C4-2B (cell line): ENCODE results near the gene IRX4.

Experiments
- ZFX ChIP-seq: fragments of 450-650 bp; IDR thresholded peaks from 2 replicates; pipeline ENCODE4 v1.6.1; 2017
- TF ChIP-seq, protein P1 (sequence below): fragments of 450-650 bp; conservative IDR thresholded peaks from 2 replicates; pipeline ENCODE4 v1.5.1; 2017; ENCODE audit warnings: mild to moderate bottlenecking

GRCh38 chr5:1931604-1932231, 49.0 kb upstream of the IRX4 start:
- TF ChIP-seq, protein P1, sequence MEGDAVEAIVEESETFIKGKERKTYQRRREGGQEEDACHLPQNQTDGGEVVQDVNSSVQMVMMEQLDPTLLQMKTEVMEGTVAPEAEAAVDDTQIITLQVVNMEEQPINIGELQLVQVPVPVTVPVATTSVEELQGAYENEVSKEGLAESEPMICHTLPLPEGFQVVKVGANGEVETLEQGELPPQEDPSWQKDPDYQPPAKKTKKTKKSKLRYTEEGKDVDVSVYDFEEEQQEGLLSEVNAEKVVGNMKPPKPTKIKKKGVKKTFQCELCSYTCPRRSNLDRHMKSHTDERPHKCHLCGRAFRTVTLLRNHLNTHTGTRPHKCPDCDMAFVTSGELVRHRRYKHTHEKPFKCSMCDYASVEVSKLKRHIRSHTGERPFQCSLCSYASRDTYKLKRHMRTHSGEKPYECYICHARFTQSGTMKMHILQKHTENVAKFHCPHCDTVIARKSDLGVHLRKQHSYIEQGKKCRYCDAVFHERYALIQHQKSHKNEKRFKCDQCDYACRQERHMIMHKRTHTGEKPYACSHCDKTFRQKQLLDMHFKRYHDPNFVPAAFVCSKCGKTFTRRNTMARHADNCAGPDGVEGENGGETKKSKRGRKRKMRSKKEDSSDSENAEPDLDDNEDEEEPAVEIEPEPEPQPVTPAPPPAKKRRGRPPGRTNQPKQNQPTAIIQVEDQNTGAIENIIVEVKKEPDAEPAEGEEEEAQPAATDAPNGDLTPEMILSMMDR, result no peak
- no peak for TF ChIP-seq ZFX
